B cell (primary cell): ENCODE measurements around the gene MAU2.

ENCODE experiments used
- CTCF ChIP-seq: fragments of 200-600 bp; IDR thresholded peaks from one replicate; pipeline ENCODE4 v1.8.0; 2022; ENCODE audit warnings: antibody characterized with exemption, mild to moderate bottlenecking
- EZH2 ChIP-seq: IDR thresholded peaks from 2 replicates; pipeline ENCODE4 v1.6.1; 2012; ENCODE audit warnings: borderline replicate concordance, low read depth, mild to moderate bottlenecking, moderate library complexity, low read length; ENCODE audit not compliant: insufficient read depth, poor library complexity, severe bottlenecking

- no peak for TF ChIP-seq CTCF
- no peak for TF ChIP-seq EZH2
Observed at GRCh38 chr19:19296953-19297689, 23.5 kb upstream of the MAU2 start.
